H1 (cell line): ENCODE data around the gene TESMIN. TPM values are rescaled to one million over a fixed set of nuclear protein-coding genes. Genes with fewer than 3 reads are reported as not detected.

ENCODE experiments used
- CTCF ChIA-PET: fragments of 300-600 bp; sonication (Branson Sonifier 250); formaldehyde crosslinking; loops from one replicate; lab custom pipeline; 2021; ENCODE audit not compliant: partially characterized antibody; lab: Charles Lee
- POLR2A ChIA-PET: fragments of 300-600 bp; sonication (Branson Sonifier 250); formaldehyde crosslinking; loops from one replicate; lab custom pipeline; 2021; ENCODE audit warnings: inconsistent platforms; ENCODE audit not compliant: partially characterized antibody; lab: Charles Lee
- DNase-seq, 2 experiments: peaks; one replicate each; pipeline versions ENCODE4 v3.0.0 to v3.0.0-alpha.2; 2010 to 2022; ENCODE audit warnings: low spot score in 2 of 2, low read depth in 1 of 2, mixed read lengths in 1 of 2
- FAIRE-seq: peaks from 2 replicates; lab custom pipeline; 2011; peaks lifted over from hg19 to GRCh38; lab: Jason Lieb, UNC
- H2AFZ ChIP-seq: 2 replicates; pipeline ENCODE4 v1.8.1; 2012; ENCODE audit warnings: low read length, inconsistent platforms
- H2AK5ac ChIP-seq: 2 replicates; pipeline ENCODE4 v1.6.1; 2013; ENCODE audit warnings: low read depth, low read length
- H2BK120ac ChIP-seq: replicated peaks from 2 replicates; pipeline ENCODE3; 2013; ENCODE audit warnings: low read depth, low read length, inconsistent platforms
- H2BK12ac ChIP-seq: 2 replicates; pipeline ENCODE4 v1.6.1; 2013; ENCODE audit warnings: low read depth, low read length
- H2BK15ac ChIP-seq: 2 replicates; pipeline ENCODE4 v1.6.1; 2013; ENCODE audit warnings: low read length
- H2BK20ac ChIP-seq: 2 replicates; pipeline ENCODE4 v1.6.1; 2013; ENCODE audit warnings: low read length
- H2BK5ac ChIP-seq: 2 replicates; pipeline ENCODE4 v1.6.1; 2013; ENCODE audit warnings: low read depth, low read length
- H3K14ac ChIP-seq: 2 replicates; pipeline ENCODE4 v1.6.1; 2013; ENCODE audit warnings: inconsistent platforms; ENCODE audit not compliant: insufficient read length
- H3K18ac ChIP-seq: 2 replicates; pipeline ENCODE4 v1.6.1; 2013; ENCODE audit warnings: low read length; ENCODE audit errors: extremely low read depth
- H3K23ac ChIP-seq: 2 replicates; pipeline ENCODE4 v1.6.1; 2013; ENCODE audit warnings: inconsistent platforms; ENCODE audit not compliant: insufficient read length
- H3K23me2 ChIP-seq: 2 replicates; pipeline ENCODE4 v1.6.1; 2013; ENCODE audit warnings: low read depth, low read length
- H3K27ac ChIP-seq: 2 replicates; pipeline ENCODE4 v1.6.1; 2011; ENCODE audit warnings: low read depth, low read length, inconsistent platforms
- H3K27me3 ChIP-seq, 4 experiments: replicated peaks in 1 of 4; 1 replicate in 1 of 4; 2 replicates in 3 of 4; pipeline versions ENCODE4 v1.6.1 to v1.8.1; 2011 to 2013; ENCODE audit warnings: low read length in 3 of 4, mild to moderate bottlenecking in 3 of 4, inconsistent platforms in 2 of 4, mixed read lengths in 2 of 4, moderate library complexity in 1 of 4; ENCODE audit not compliant: control insufficient read depth in 3 of 4, insufficient read depth in 3 of 4; ENCODE audit errors: extremely low read depth in 1 of 4
- H3K36me3 ChIP-seq, 4 experiments: 2 replicates each; pipeline versions ENCODE4 v1.6.1 to v1.8.1; 2011 to 2013; ENCODE audit warnings: mild to moderate bottlenecking in 4 of 4, low read length in 3 of 4, moderate library complexity in 2 of 4, control low read depth in 1 of 4, inconsistent platforms in 1 of 4; ENCODE audit not compliant: insufficient read depth in 4 of 4, control insufficient read depth in 2 of 4
- H3K4ac ChIP-seq: replicated peaks from 2 replicates; pipeline ENCODE3; 2013; ENCODE audit warnings: low read length, low read depth, mixed read lengths, inconsistent platforms; ENCODE audit not compliant: insufficient read length
- H3K4me1 ChIP-seq, 4 experiments: replicated peaks in 1 of 4; 1 replicate in 1 of 4; 2 replicates in 3 of 4; pipeline versions ENCODE4 v1.6.1 to v1.8.1; 2011 to 2013; ENCODE audit warnings: low read length in 3 of 4, inconsistent platforms in 2 of 4, mixed read lengths in 1 of 4; ENCODE audit not compliant: insufficient read depth in 4 of 4, control insufficient read depth in 3 of 4
- H3K4me2 ChIP-seq, 2 experiments: 2 replicates each; pipeline versions ENCODE4 v1.6.1 to v1.8.1; 2011 to 2013; ENCODE audit warnings: low read depth in 2 of 2, low read length in 2 of 2, control low read depth in 1 of 2, inconsistent platforms in 1 of 2, mild to moderate bottlenecking in 1 of 2; ENCODE audit not compliant: insufficient read depth in 1 of 2
- H3K4me3 ChIP-seq, 4 experiments: fragments of 200-600, 300-600 bp in 1 of 4; sonication (generic), shearing (Covaris generic), sonication (Bioruptor Twin) in 1 of 4; 2 replicates each; pipeline versions ENCODE4 v1.5.1 to v1.8.1; 2011 to 2016; ENCODE audit warnings: low read length in 4 of 4, low read depth in 3 of 4, control low read depth in 2 of 4, inconsistent platforms in 2 of 4, mild to moderate bottlenecking in 2 of 4, mixed read lengths in 1 of 4, moderate library complexity in 1 of 4; ENCODE audit not compliant: insufficient read depth in 2 of 4; ENCODE audit errors: extremely low read depth in 1 of 4
- H3K56ac ChIP-seq: replicated peaks from 2 replicates; pipeline ENCODE3; 2013; ENCODE audit warnings: low read depth, mild to moderate bottlenecking, mixed read lengths, low read length, inconsistent platforms; ENCODE audit not compliant: insufficient read length
- H3K79me1 ChIP-seq: 2 replicates; pipeline ENCODE4 v1.6.1; 2013; ENCODE audit warnings: low read depth, low read length, control low read depth
- H3K79me2 ChIP-seq, 2 experiments: 2 replicates each; pipeline versions ENCODE4 v1.6.1 to v1.8.1; 2012 to 2013; ENCODE audit warnings: low read length in 2 of 2, mild to moderate bottlenecking in 2 of 2, inconsistent platforms in 1 of 2; ENCODE audit not compliant: insufficient read depth in 2 of 2, control insufficient read depth in 1 of 2
- H3K9ac ChIP-seq, 4 experiments: replicated peaks in 1 of 4; 1 replicate in 1 of 4; 2 replicates in 3 of 4; pipeline versions ENCODE4 v1.6.1 to v1.8.1; 2011 to 2013; ENCODE audit warnings: low read depth in 3 of 4, low read length in 3 of 4, control low read depth in 2 of 4, mild to moderate bottlenecking in 2 of 4, moderate library complexity in 2 of 4, inconsistent platforms in 1 of 4; ENCODE audit errors: extremely low read depth in 1 of 4
- H3K9me3 ChIP-seq, 2 experiments: 2 replicates each; pipeline versions ENCODE4 v1.6.1 to v1.8.1; 2012 to 2013; ENCODE audit warnings: mild to moderate bottlenecking in 2 of 2, moderate library complexity in 2 of 2, control low read depth in 1 of 2, inconsistent platforms in 1 of 2, low read depth in 1 of 2, low read length in 1 of 2, mixed read lengths in 1 of 2; ENCODE audit not compliant: insufficient read depth in 2 of 2
- H4K20me1 ChIP-seq, 2 experiments: replicated peaks in 1 of 2; 2 replicates each; pipeline versions ENCODE3 to v1.8.1; 2011 to 2013; ENCODE audit warnings: inconsistent platforms in 2 of 2, low read length in 2 of 2, mild to moderate bottlenecking in 1 of 2; ENCODE audit not compliant: insufficient read depth in 2 of 2, control insufficient read depth in 1 of 2
- H4K5ac ChIP-seq: 2 replicates; pipeline ENCODE4 v1.6.1; 2013; ENCODE audit warnings: low read length, low read depth, mixed read lengths, inconsistent platforms; ENCODE audit not compliant: insufficient read length
- H4K8ac ChIP-seq: 2 replicates; pipeline ENCODE4 v1.8.0; 2013; ENCODE audit warnings: mild to moderate bottlenecking, moderate library complexity, low read length, inconsistent platforms; ENCODE audit not compliant: insufficient read depth; ENCODE audit errors: extremely low read depth
- H4K91ac ChIP-seq: replicated peaks from 2 replicates; pipeline ENCODE3; 2013; ENCODE audit warnings: low read length, mixed read lengths, inconsistent platforms; ENCODE audit not compliant: insufficient read length
- ATF2 ChIP-seq: IDR thresholded peaks from 2 replicates; pipeline ENCODE4 v1.6.1; 2012; ENCODE audit warnings: low read length, inconsistent platforms
- FOSL1 ChIP-seq: IDR thresholded peaks from 2 replicates; pipeline ENCODE4 v1.6.1; 2011; ENCODE audit warnings: mild to moderate bottlenecking, low read depth, low read length, moderate library complexity; ENCODE audit not compliant: insufficient read depth
- GTF2F1 ChIP-seq: IDR thresholded peaks from 2 replicates; pipeline ENCODE4 v1.6.1; 2012; ENCODE audit warnings: low read depth, low read length, improper control_type of control experiment, borderline replicate concordance
- HDAC2 ChIP-seq, 2 experiments: fragments of 300-600 bp in 1 of 2; sonication (generic) in 1 of 2; IDR thresholded peaks; 2 replicates each; pipeline ENCODE4 v1.6.1; 2011 to 2012; ENCODE audit warnings: low read depth in 2 of 2, low read length in 2 of 2, mild to moderate bottlenecking in 2 of 2, moderate library complexity in 2 of 2, borderline replicate concordance in 1 of 2, inconsistent platforms in 1 of 2
- RAD21 ChIP-seq, 2 experiments: IDR thresholded peaks in 1 of 2; conservative IDR thresholded peaks in 1 of 2; 2 replicates each; pipeline ENCODE4 v1.6.1; 2011; ENCODE audit warnings: low read depth in 2 of 2, low read length in 2 of 2, improper control_type of control experiment in 1 of 2, inconsistent platforms in 1 of 2, mild to moderate bottlenecking in 1 of 2, moderate library complexity in 1 of 2
- RXRA ChIP-seq: IDR thresholded peaks from 2 replicates; pipeline ENCODE4 v1.6.1; 2011; ENCODE audit warnings: low read depth, mild to moderate bottlenecking, low read length, moderate library complexity; ENCODE audit not compliant: insufficient read depth
- SP1 ChIP-seq: IDR thresholded peaks from 2 replicates; pipeline ENCODE4 v1.6.1; 2011; ENCODE audit warnings: low read depth, low read length
- SUZ12 ChIP-seq: fragments of 200-600 bp; sonication (generic); IDR thresholded peaks from 2 replicates; pipeline ENCODE4 v1.6.1; 2012; ENCODE audit warnings: mild to moderate bottlenecking, inconsistent platforms, low read length, moderate library complexity, mixed read lengths
- TAF1 ChIP-seq: IDR thresholded peaks from 2 replicates; pipeline ENCODE4 v1.6.1; 2011; ENCODE audit warnings: mild to moderate bottlenecking, low read depth, low read length
- TEAD4 ChIP-seq: IDR thresholded peaks from 2 replicates; pipeline ENCODE4 v1.6.1; 2012; ENCODE audit warnings: low read depth, low read length, inconsistent platforms, mixed read lengths
- WGBS, 2 experiments: shearing (Covaris generic) in 1 of 2; methylation state at CpG; one replicate each; pipeline versions ENCODE4 v1.1.6 to v1.1.7; 2013 to 2015; ENCODE audit warnings: low lambda C conversion rate in 2 of 2, mixed read lengths in 2 of 2, inconsistent platforms in 1 of 2, low coverage in 1 of 2, missing lambda C conversion rate in 1 of 2; ENCODE audit not compliant: insufficient replicate concordance in 2 of 2, insufficient coverage in 1 of 2, insufficient read length in 1 of 2; ENCODE audit errors: extremely low coverage in 1 of 2, missing lambda C conversion rate in 1 of 2; 5-methylcytosine and 5-hydroxymethylcytosine counted together
- polyA plus RNA-seq, 7 experiments: library from polyadenylated mRNA; depleted of rRNA in 3 of 7; stranded (reverse) in 5 of 7; unstranded in 2 of 7; fragments of >200 nt in 5 of 7; fragments of 200-250 nt in 2 of 7; gene quantifications; 1 replicate in 5 of 7; 2 replicates in 1 of 7; 4 replicates in 1 of 7; pipeline versions ENCODE4 v1.2.1 to v1.2.3, GENCODE V29; 2011 to 2013; ENCODE audit warnings: missing spikeins in 2 of 7, mixed read lengths in 2 of 7
- total RNA-seq: library from RNA; stranded (reverse); fragmentation: NEBNext Ultra II Directional; extraction: Animal tissue kit (Norgen Biotek cat#: 25700); gene quantifications from 2 replicates; pipeline ENCODE4 v1.2.1, GENCODE V29; 2021
- TF ChIP-seq, protein P1 (sequence below): IDR thresholded peaks from 2 replicates; pipeline ENCODE4 v1.6.1; 2012; ENCODE audit warnings: inconsistent platforms

TESMIN gene
- total and polyA plus RNA-seq, 2 of the 8 experiments (the other 6 are each of a cell fraction or from before 2014, with no cell fraction given): 22.6 to 61.1 TPM

DNA sequence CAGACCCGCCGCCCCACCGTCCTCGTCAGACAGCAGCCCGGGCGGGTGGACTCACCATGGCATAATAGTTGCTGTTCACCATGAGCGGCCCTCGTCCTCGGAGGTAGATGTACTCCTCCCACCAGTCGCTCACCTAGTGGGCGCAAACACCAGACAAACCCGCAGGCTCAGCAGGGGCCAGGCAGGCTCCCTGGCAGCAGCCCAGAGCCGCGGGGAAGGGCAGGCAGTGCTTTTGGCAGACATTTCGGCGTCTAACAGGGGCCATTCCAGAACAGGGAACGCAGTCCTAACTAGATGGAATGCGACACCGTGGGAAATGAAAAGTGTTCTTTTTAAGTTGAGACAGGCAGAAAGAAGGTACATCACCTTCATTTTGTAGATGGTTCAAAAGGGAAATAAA is 45.5 kb upstream of the TESMIN start:
- H3K56ac ChIP-seq: no peak overlapping the region
- H3K4me1 ChIP-seq: peaks cover 0 to 4% (median 2%) of the 10 kb centered on the region in 4 experiments; a peak in 3 of 7 replicates
- H3K27ac ChIP-seq: no peak overlapping the region
- DNase-seq (no peak), FAIRE-seq (no peak)
- no peak overlapping the region for H2BK15ac ChIP-seq
- no peak overlapping the region for H2BK20ac ChIP-seq
- H4K20me1 ChIP-seq: no peaks in the 10 kb centered on the region
- H3K4me2 ChIP-seq: no peak overlapping the region
- H3K23ac ChIP-seq: no peak overlapping the region
- no peak overlapping the region for H2BK120ac ChIP-seq
- H2AFZ ChIP-seq: no peak overlapping the region
- no peak overlapping the region for H2BK5ac ChIP-seq
- no peaks in the 10 kb centered on the region; a peak in 1 of 8 replicates for H3K36me3 ChIP-seq
- 90% methylated on average over 19 of the region's 19 CpGs; no CpG with 5 or more reads in 1 of the 2 experiments for WGBS, 2 experiments
- H4K91ac ChIP-seq: no peak overlapping the region
- no peak overlapping the region for H2AK5ac ChIP-seq
- no peak overlapping the region for H4K8ac ChIP-seq
- H3K9me3 ChIP-seq: no peaks in the 10 kb centered on the region
- H3K18ac ChIP-seq: no peak overlapping the region
- H3K79me1 ChIP-seq: no peaks in the 10 kb centered on the region
- ChIA-PET POLR2A (no interaction called here), CTCF (interaction anchor here (0.8 to 8.7 kb wide), 13 partner anchors 10 to 166 kb away, joined by 3 to 63 read pairs (median 12); no protein-coding TSS in a partner anchor)
- H3K27me3 ChIP-seq: no peaks in the 10 kb centered on the region
- H3K4ac ChIP-seq: no peak overlapping the region
- H3K23me2 ChIP-seq: no peaks in the 10 kb centered on the region
- H3K9ac ChIP-seq: no peak overlapping the region
- no peak overlapping the region for H3K14ac ChIP-seq
- H4K5ac ChIP-seq: no peak overlapping the region
- no peak overlapping the region for H2BK12ac ChIP-seq
- H3K79me2 ChIP-seq: no peaks in the 10 kb centered on the region
- no peak overlapping the region for H3K4me3 ChIP-seq
- no peak for TF ChIP-seq TEAD4
- no peak for TF ChIP-seq FOSL1
- TF ChIP-seq SUZ12: no peak
- TF ChIP-seq, protein P1, sequence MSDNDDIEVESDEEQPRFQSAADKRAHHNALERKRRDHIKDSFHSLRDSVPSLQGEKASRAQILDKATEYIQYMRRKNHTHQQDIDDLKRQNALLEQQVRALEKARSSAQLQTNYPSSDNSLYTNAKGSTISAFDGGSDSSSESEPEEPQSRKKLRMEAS: no peak
- TF ChIP-seq SP1: no peak
- no peak for TF ChIP-seq RAD21 (IDR thresholded peaks at IDR 0.05 in 1 of 2, conservative IDR thresholded peaks at IDR 0.05 in 1 of 2; ENCODE audit: low read depth in 2 of 2, low read length in 2 of 2)
- TF ChIP-seq GTF2F1: no peak
- no peak for TF ChIP-seq ATF2
- no peak for TF ChIP-seq RXRA
- TF ChIP-seq TAF1: no peak
- no peak for TF ChIP-seq HDAC2 (IDR thresholded peaks at IDR 0.05; ENCODE audit: borderline replicate concordance in 1 of 2, low read depth in 2 of 2, low read length in 2 of 2)
